ENCODE results near the gene CNGA3. TPM values are rescaled to one million over a fixed set of nuclear protein-coding genes. Genes with fewer than 3 reads are reported as not detected.

Gene CNGA3
- total and polyA plus RNA-seq, 10 of the 15 experiments (the other 5 are each of a cell fraction or from before 2014, with no cell fraction given): not detected

GRCh38 chr2:98381494-98381893, 35.2 kb downstream of the CNGA3 start:
- Histone ChIP-seq H2AFZ (ENCODE audit: control insufficient read depth, low read depth, low read length) (no peak overlapping the region), H3K4me3 (no peak overlapping the region), H3K9me3 (replicated peaks; ENCODE audit: control insufficient read depth, insufficient read depth, low read length) (no peaks in the 10 kb centered on the region; the same call in 2 of the 3 replicates), H3K36me3 (ENCODE audit: control insufficient read depth in 2 of 2, insufficient read depth in 2 of 2, low read length in 1 of 2) (no peaks in the 10 kb centered on the region), H3K9ac (ENCODE audit: control insufficient read depth, insufficient read depth, low read length) (no peak overlapping the region), H3K27me3 (replicated peaks in 1 of 2; ENCODE audit: control insufficient read depth in 2 of 2, insufficient read depth in 2 of 2, low read length in 1 of 2) (peaks cover 0 to 4% of the 10 kb centered on the region in 2 experiments; a peak in 3 of 4 replicates), H3K27ac (ENCODE audit: control insufficient read depth, insufficient read depth) (no peak overlapping the region), H3K4me1 (ENCODE audit: control insufficient read depth, insufficient read depth, low read length) (no peaks in the 10 kb centered on the region), H3K4me2 (ENCODE audit: control insufficient read depth, insufficient read depth) (no peak overlapping the region), H4K20me1 (ENCODE audit: control insufficient read depth, insufficient read depth) (no peaks in the 10 kb centered on the region), H3K79me2 (ENCODE audit: control insufficient read depth, insufficient read depth, low read length) (no peaks in the 10 kb centered on the region)
- FAIRE-seq (no peak), DNase-seq (ENCODE audit: low read depth, low spot score) (no peak), ATAC-seq (no peak)
- intact Hi-C loops (cut with micrococcal nuclease; ENCODE audit: unreplicated experiment): loop anchor here (10.0 kb wide), 1 partner anchor 427 kb away; no protein-coding TSS in a partner anchor
- TF ChIP-seq ZNF207 (IDR thresholded peaks at IDR 0.05; ENCODE audit: borderline replicate concordance) (no peak), IRF5 (IDR thresholded peaks at IDR 0.05; ENCODE audit: borderline replicate concordance) (no peak), ZBED1 (IDR thresholded peaks at IDR 0.05; ENCODE audit: borderline replicate concordance) (no peak), CBX3 (IDR thresholded peaks at IDR 0.05; ENCODE audit: borderline replicate concordance, low read depth) (no peak), EGR1 (IDR thresholded peaks at IDR 0.05; ENCODE audit: borderline replicate concordance in 1 of 2, low read depth in 2 of 2, low read length in 2 of 2) (no peak), ETV6 (conservative IDR thresholded peaks at IDR 0.05 in 1 of 2, IDR thresholded peaks at IDR 0.05 in 1 of 2; ENCODE audit: borderline replicate concordance in 1 of 2, low read depth in 1 of 2) (no peak), YY1 (IDR thresholded peaks at IDR 0.05; ENCODE audit: low read depth, low read length) (no peak), ZBTB4 (CRISPR knock-in tag; IDR thresholded peaks at IDR 0.05) (no peak), MTA2 (IDR thresholded peaks at IDR 0.05; ENCODE audit: low read depth) (no peak), RCOR1 (conservative IDR thresholded peaks at IDR 0.05; ENCODE audit: low read depth, low read length) (no peak), SUZ12 (IDR thresholded peaks at IDR 0.05; ENCODE audit: unreplicated experiment) (no peak), KDM1A (IDR thresholded peaks at IDR 0.05; ENCODE audit: borderline replicate concordance) (no peak), RAD21 (IDR thresholded peaks at IDR 0.05; ENCODE audit: insufficient read depth, low read depth, low read length) (no peak), SIX5 (IDR thresholded peaks at IDR 0.05; ENCODE audit: low read depth, low read length, severe bottlenecking) (no peak), SKIL (IDR thresholded peaks at IDR 0.05; ENCODE audit: low read depth, poor library complexity, severe bottlenecking) (no peak), IRF3 (IDR thresholded peaks at IDR 0.05) (no peak)
- BruUV-seq (replicated peaks): no TSS peak
- RAD21 ChIA-PET (ENCODE audit: unreplicated experiment): no interaction called here
- WGBS (ENCODE audit: insufficient coverage, insufficient replicate concordance, low lambda C conversion rate, missing lambda C conversion rate): 18% methylated on average over 8 of the region's 8 CpGs
- in situ Hi-C loops (cut with MboI): loop anchor here (5.0 to 10.0 kb wide), 2 partner anchors 574 to 647 kb away; no protein-coding TSS in a partner anchor
- SMC1A ChIA-PET (ENCODE audit: uncharacterized antibody, unreplicated experiment): no interaction called here
- CTCF ChIA-PET: interaction anchor here (0.7 to 6.2 kb wide), 2 partner anchors 213 to 683 kb away, joined by 3 to 43 read pairs; no protein-coding TSS in a partner anchor
- POLR2A ChIA-PET: no interaction called here
